GM23248 (cell line): ENCODE results near the gene C1orf87.

Source experiments
- EZH2 ChIP-seq: fragments of 200-600 bp; sonication (generic); IDR thresholded peaks from 2 replicates; pipeline ENCODE4 v1.6.1; 2018; ENCODE audit warnings: antibody characterized with exemption, mild to moderate bottlenecking; ENCODE audit not compliant: insufficient read depth, poor library complexity, severe bottlenecking
- EZH2phosphoT487 ChIP-seq: fragments of 200-600 bp; sonication (generic); IDR thresholded peaks from 2 replicates; pipeline ENCODE4 v1.6.1; 2018; ENCODE audit warnings: antibody characterized with exemption, moderate library complexity, mild to moderate bottlenecking, low read depth; ENCODE audit not compliant: insufficient read depth

DNA sequence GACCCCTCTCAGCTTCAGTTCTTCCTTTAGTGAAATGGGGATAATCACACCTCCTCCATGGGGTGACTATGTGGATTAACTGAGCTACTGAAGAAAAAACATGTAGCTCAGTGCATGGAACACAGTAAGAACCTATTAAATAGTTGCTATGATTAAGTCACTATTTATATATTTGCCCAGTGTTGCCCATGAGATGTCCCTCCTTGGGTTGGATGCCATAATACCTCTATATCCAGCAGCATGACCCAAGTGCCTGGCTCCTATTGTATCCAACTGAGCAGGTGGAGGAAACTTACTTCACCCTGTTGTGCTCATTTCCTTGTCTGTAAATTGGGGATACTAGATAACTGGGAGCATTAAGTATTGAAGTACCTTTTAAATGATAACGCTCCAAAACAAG is 99.9 kb downstream of the C1orf87 start:
- TF ChIP-seq EZH2: no peak
- TF ChIP-seq EZH2phosphoT487: no peak
